ENCODE results near the gene MAPK12.
A peak's percentile ranks its signal among the peaks of the same experiment; 100 is the strongest.

The MAPK12 gene

DNA sequence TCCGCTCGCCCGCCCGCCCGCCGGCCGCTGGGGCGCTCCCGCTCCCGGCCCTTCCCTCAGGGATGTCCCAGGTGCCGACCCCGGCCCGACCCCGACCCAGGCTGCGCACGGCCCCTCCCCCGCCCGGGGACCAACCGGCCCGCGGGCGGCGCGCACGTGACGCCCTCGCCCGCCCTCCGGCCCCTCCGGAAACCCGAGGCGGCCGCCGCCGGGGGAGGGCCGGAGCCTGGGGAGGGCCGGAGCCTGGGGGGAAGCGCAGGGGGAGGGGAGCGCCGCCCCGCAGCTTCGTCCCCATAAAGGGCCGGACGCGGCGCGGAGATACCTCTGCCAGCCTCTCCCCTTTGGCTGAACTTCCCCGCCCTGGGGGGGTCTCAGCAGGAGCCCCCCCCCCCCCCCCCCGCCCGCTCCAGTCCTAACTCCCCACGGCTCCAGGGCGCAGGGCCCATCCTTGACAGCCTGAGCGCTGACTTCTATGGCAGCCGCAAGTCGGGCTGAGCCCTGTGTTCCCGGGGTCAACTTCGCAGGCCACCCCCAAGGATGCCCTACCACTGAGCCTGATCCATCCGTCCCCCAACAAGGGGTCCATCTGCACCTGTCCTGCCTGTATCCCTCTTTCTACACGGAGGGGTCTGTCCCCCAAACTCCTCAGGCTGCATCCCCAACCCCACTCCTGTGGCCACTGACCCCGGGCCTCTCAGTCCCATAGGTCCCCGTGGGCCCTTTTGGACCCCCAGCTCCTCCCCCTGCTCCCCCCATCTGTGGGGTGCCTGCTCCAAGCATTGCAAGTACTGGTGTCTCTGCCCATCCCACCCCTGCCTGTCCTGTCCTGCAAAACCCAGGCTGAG lies at the start of gene MAPK12:
Gene MAPK12, minus strand, starts transcription at position 69 of the 845 bp plus-strand sequence. CDS start 174 bp downstream, outside the sequence.
- no peak for DNase-seq

GRCh38 chr22:50310949-50311444 lies 49.5 kb upstream of the MAPK12 start:
- DNase-seq, result no peak

DNA sequence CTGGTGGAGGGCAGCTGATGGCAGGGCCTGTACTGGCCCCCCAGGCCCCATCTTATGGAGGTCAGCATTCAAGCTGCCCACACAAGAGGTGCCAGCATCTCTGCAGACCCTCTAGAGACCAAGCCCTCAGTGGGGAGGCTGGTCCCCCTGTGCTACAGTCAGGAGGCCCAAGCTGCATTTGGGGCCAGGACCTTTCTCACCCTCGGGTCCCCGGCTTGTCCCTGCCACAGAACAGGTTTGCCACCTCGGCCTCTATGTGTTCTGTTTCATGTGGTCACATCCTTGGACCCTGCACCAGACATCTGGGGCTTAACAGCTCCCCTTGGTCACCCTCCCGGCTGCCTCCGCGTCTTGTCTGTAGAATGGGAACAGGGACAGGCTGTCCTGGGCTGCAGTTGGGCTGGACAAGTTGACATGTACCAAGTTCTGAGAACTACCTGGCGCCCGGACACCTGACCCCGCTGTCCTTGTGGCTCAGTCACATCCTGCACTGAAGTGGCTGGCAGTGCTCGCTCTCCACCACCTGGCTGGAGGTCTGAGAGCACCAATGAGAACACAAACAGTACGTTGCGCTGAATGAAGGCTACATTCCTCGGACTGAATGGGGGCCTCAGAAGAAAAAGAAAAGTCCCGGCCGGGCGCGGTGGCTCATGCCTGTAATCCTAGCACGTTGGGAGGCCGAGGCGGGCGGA lies 48.7 kb upstream of the MAPK12 start:
- no peak for DNase-seq

DNA sequence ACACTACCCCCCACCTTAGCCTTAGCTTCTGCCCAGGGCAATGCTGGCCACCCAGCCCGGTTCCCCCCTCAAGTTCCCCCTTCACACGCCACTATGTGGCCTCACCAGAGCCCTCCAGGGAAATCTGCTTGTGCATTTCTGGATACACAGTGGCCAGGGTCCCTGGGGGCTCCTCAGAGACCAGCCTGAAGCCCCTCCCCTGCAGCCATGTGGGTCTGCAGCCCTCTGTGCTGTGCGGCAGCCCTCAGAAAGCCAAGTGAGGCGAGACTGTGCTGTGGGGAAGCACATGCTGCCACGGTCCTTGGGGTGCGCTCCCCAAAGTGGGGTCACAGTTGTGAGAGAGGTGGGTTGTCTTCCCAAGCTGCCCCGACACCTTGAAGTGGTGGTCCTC lies 48.1 kb upstream of the MAPK12 start:
- no peak for DNase-seq

- DNase-seq, result no peak
These were observed 47.6 kb upstream of the MAPK12 start for GRCh38 chr22:50308986-50309600.

GRCh38 chr22:50308597-50308935 lies 47.1 kb upstream of the MAPK12 start:
- DNase-seq, result no peak

- no peak for DNase-seq
These were observed 46.6 kb upstream of the MAPK12 start for GRCh38 chr22:50307890-50308596.

- DNase-seq, result peak; percentile 12
These were observed 45.6 kb upstream of the MAPK12 start, which contains the start of gene PLXNB2 for GRCh38 chr22:50306753-50307749. PLXNB2 (minus strand) TSS chr22:50307646; CDS start chr22:50290584, 17,062 bp downstream.

DNA sequence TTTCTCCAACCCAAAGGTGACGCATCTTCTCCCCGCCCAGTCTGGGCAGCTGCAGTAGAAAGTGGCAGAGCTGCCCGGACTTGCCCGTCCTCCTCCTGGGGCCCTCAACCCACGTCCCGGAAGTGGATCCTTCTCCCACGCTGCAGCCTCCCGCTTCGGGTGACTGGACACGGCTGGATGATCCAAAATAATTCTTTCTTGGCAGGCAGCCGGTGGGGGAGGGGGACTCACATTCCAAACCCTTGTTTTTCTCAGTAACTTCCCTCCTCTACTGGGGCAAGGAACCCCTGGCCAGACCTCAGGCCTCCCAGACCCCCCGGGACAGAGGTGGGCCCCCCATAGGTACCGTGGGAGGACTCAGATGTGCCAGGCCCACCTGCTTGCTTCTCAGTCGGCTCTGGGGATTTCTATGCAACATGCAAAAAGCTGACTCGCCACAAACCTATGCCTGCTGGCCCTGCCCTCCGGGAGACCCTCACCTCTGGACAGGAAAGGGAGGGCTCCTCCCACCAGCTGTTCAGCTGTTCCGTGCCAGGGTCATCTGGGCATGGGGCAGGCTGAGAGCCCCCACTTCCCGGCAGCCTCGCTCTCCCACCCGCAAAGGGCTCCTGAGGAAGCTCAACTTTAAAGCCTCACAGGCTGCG lies 44.6 kb upstream of the MAPK12 start:
- DNase-seq, result peak; percentile 20

- no peak for DNase-seq
These were observed 44.0 kb upstream of the MAPK12 start for GRCh38 chr22:50305393-50305922.

- DNase-seq, result no peak
These were observed 43.3 kb upstream of the MAPK12 start for GRCh38 chr22:50304528-50305392.

GRCh38 chr22:50303848-50304527 lies 42.5 kb upstream of the MAPK12 start:
- DNase-seq, result no peak

DNA sequence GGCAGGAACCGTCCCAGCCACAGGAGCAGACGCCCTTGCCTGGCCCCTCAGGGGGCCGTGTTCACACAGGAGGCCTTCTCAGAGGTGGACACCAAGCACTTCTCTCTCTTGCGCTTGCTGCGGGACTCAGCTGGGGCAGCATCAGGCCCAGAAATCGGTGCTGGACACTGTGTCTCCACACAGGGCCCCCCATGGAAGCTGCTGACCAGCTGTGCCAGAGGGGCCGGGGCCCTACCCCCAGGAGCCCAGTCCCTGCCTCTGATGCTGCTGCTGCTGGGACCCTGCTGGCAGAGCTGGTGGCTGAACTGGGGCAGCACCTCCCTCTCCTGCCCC lies 42.0 kb upstream of the MAPK12 start:
- no peak for DNase-seq

DNA sequence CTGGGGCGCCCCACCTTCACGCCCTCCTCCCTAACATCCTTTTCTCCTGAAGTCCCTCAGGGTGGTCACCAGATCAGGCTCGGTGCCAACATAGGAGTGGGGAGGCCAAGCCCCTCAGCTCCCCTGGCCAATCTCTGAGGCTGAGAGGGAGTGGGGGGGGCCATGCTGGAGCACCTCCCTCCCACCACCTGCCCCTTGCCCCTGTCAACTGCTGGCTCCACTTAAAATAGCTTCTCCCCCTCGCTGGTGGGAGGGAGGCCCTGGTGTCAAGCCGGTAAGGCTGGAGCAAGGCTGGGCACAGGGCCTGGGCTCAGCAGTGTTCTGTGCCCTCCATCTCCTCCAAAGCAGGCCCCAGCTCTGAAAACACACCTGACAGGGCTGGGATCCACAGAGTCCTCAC lies 41.1 kb upstream of the MAPK12 start:
- DNase-seq, result no peak

- no peak for DNase-seq
These were observed 40.6 kb upstream of the MAPK12 start for GRCh38 chr22:50302041-50302541.

- no peak for DNase-seq
These were observed 40.1 kb upstream of the MAPK12 start for GRCh38 chr22:50301581-50301991.

GRCh38 chr22:50300620-50301257 lies 39.3 kb upstream of the MAPK12 start:
- DNase-seq, result no peak

GRCh38 chr22:50299785-50300619 lies 38.5 kb upstream of the MAPK12 start:
- DNase-seq, result no peak

All from activated CD4-positive, alpha-beta T cell treated with anti-CD3 and anti-CD28 coated beads, Interleukin-2, amount 50 U/mL, for 16 hours (primary cell).